NCI-H748 (cell line): ENCODE data around the gene UCN.

Source experiments
- DNase-seq: peaks from one replicate; lab custom pipeline; 2025; ENCODE audit not compliant: unreplicated experiment; lab: John Stamatoyannopoulos, UW

UCN gene

GRCh38 chr2:27262379-27263286 lies 45.6 kb downstream of the UCN start, which contains the start of gene SLC30A3:
SLC30A3 (minus strand) TSS chr2:27263047; CDS start chr2:27262906, 141 bp downstream.
- peak; percentile 68 for DNase-seq

DNA sequence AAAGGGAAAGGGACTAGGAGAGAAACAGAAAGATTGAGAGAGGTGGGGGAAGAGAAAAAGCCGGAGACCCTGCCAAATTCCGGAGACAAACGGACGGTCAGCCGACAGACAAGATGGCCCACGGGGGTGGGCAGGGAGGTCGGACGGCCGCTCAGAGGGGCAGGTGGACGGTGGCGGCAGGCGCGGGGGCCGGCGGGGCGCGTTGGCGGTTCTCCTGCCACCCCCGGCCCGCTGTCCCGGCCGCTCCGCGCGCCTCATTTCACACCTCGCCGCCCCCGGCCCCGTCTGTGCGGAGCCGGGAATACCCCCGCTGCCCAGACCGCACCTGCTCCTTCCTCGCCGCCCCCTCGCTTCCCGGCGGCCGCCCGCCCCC lies 46.3 kb downstream of the UCN start:
- no peak for DNase-seq

DNA sequence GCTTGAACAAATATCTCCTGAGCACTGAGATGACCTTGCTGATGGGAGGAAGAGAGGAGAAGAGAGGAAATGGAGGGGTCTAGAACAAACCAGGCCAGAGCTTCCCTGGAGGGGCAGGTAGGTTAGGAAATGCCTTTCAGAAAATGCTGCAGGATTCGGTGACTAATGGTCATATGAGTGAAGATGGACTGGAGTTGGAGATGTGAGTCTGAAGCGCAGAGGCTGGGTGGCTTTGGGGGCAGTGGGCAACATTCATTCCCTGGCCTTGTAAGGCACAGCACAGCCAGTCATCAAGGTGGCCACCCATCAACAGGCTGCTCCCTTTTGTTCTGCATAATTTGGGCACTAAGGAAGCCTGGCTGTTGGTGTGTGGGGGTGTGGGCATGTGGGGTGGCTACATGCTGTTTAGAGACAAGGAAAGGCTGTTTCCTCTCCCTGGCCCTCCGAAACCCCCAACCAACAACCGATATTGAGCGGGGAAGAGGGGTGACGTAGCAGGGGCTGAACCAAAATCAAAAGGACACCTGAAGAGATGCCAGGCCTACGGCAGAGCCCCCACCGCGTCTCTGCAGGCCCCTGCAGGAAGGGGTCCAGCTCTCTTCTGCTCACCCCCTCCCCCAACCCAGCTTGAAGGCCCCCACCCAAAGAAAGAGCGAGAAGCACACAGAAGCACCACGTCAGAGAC lies 46.9 kb downstream of the UCN start:
- DNase-seq, result no peak

- no peak for DNase-seq
Observed at GRCh38 chr2:27258051-27258450, 50.2 kb downstream of the UCN start.
